ENCODE results near the gene SLFN5.

SLFN5 gene

GRCh38 chr17:35214192-35214591, 28.7 kb upstream of the SLFN5 start:
- TF ChIP-seq TSHZ2 (CRISPR knock-in tag; IDR thresholded peaks at IDR 0.05) (no peak), ZNF565 (CRISPR knock-in tag; conservative IDR thresholded peaks at IDR 0.05; ENCODE audit: low read depth) (no peak), ZNF70 (CRISPR knock-in tag; IDR thresholded peaks at IDR 0.05) (no peak), ZNF8 (CRISPR knock-in tag; IDR thresholded peaks at IDR 0.05) (no peak), ZFP3 (CRISPR knock-in tag; IDR thresholded peaks at IDR 0.05) (no peak), BACH2 (CRISPR knock-in tag; IDR thresholded peaks at IDR 0.05; ENCODE audit: borderline replicate concordance) (no peak), PPARA (CRISPR knock-in tag; IDR thresholded peaks at IDR 0.05; ENCODE audit: borderline replicate concordance) (no peak), GLIS3 (CRISPR knock-in tag; IDR thresholded peaks at IDR 0.05) (no peak), OSR1 (CRISPR knock-in tag; IDR thresholded peaks at IDR 0.05) (no peak), ISL1 (CRISPR knock-in tag; IDR thresholded peaks at IDR 0.05) (no peak), PATZ1 (CRISPR knock-in tag; IDR thresholded peaks at IDR 0.05; ENCODE audit: borderline replicate concordance) (no peak), TCF4 (CRISPR knock-in tag; IDR thresholded peaks at IDR 0.05; ENCODE audit: borderline replicate concordance) (no peak), ZFP30 (CRISPR knock-in tag; IDR thresholded peaks at IDR 0.05) (no peak), ZC3H10 (CRISPR knock-in tag; IDR thresholded peaks at IDR 0.05) (no peak), ESRRG (CRISPR knock-in tag; IDR thresholded peaks at IDR 0.05) (no peak), POU6F1 (CRISPR knock-in tag; IDR thresholded peaks at IDR 0.05; ENCODE audit: borderline replicate concordance, low read depth) (no peak), RARB (CRISPR knock-in tag; IDR thresholded peaks at IDR 0.05) (no peak), CSRNP3 (CRISPR knock-in tag; IDR thresholded peaks at IDR 0.05) (no peak), TOX (CRISPR knock-in tag; IDR thresholded peaks at IDR 0.05; ENCODE audit: borderline replicate concordance) (no peak)
- TF ChIP-seq, protein P1, sequence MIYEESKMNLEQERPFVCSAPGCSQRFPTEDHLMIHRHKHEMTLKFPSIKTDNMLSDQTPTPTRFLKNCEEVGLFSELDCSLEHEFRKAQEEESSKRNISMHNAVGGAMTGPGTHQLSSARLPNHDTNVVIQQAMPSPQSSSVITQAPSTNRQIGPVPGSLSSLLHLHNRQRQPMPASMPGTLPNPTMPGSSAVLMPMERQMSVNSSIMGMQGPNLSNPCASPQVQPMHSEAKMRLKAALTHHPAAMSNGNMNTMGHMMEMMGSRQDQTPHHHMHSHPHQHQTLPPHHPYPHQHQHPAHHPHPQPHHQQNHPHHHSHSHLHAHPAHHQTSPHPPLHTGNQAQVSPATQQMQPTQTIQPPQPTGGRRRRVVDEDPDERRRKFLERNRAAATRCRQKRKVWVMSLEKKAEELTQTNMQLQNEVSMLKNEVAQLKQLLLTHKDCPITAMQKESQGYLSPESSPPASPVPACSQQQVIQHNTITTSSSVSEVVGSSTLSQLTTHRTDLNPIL (CRISPR knock-in tag; IDR thresholded peaks at IDR 0.05; ENCODE audit: low read depth), result no peak
- no peak for ATAC-seq

DNA sequence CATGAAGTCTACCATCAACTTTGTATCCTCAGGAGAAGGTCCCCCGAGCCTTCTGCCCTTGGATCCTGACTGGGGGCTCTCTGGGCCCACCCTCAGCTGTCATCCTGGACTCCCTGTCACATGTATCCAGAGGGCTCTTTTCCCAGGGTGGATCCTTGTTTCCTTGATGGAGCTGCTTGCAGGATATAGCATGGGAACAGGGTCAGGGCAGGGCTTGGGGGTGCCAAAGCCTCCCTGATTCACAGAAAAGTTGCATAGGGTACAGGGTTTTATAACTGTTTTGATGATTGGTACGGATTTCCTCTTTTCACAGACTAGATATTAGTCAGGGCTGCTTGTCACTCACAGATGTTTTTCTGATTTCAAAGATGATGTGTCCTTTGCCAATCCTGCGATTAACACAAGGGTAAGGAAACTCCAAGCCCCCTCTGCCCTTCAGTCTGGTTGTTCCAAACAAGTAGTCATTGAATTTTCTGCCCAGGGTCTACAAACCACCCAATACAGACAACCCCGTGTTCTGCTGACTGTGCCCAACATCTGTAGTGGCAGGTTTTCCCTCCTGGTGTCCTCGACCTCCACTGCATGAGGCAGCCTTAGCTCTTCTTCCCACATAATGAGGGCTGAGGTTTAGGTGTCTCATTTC, 28.1 kb upstream of the SLFN5 start:
- ATAC-seq, result no peak
- TF ChIP-seq ESRRG (CRISPR knock-in tag; IDR thresholded peaks at IDR 0.05) (no peak), ARNTL (CRISPR knock-in tag; IDR thresholded peaks at IDR 0.05; ENCODE audit: borderline replicate concordance, low read depth) (no peak), TOX (CRISPR knock-in tag; IDR thresholded peaks at IDR 0.05; ENCODE audit: borderline replicate concordance) (no peak), RARB (CRISPR knock-in tag; IDR thresholded peaks at IDR 0.05) (no peak), CSDC2 (CRISPR knock-in tag; IDR thresholded peaks at IDR 0.05) (no peak), SNAI2 (CRISPR knock-in tag; IDR thresholded peaks at IDR 0.05) (no peak), ZFP30 (CRISPR knock-in tag; IDR thresholded peaks at IDR 0.05) (no peak), ISL1 (CRISPR knock-in tag; IDR thresholded peaks at IDR 0.05) (no peak), OSR1 (CRISPR knock-in tag; IDR thresholded peaks at IDR 0.05) (no peak), ZFP3 (CRISPR knock-in tag; IDR thresholded peaks at IDR 0.05) (no peak), CSRNP3 (CRISPR knock-in tag; IDR thresholded peaks at IDR 0.05) (no peak), ZNF565 (CRISPR knock-in tag; conservative IDR thresholded peaks at IDR 0.05; ENCODE audit: low read depth) (no peak), TSHZ2 (CRISPR knock-in tag; IDR thresholded peaks at IDR 0.05) (no peak)
- TF ChIP-seq, protein P1 (CRISPR knock-in tag; IDR thresholded peaks at IDR 0.05; ENCODE audit: low read depth), result no peak

All from SK-N-SH treated with all-trans-retinoic acid at 6 μM for 48 hours (cell line).